Measurements from ENCODE around the gene TLX1.

GRCh38 chr10:101097881-101098280, 33.2 kb upstream of the TLX1 start:
- TF ChIP-seq HOXA7 (CRISPR knock-in tag; IDR thresholded peaks at IDR 0.05) = no peak
- TF ChIP-seq CTCF (IDR thresholded peaks at IDR 0.05) = no peak
- TF ChIP-seq, protein P1, sequence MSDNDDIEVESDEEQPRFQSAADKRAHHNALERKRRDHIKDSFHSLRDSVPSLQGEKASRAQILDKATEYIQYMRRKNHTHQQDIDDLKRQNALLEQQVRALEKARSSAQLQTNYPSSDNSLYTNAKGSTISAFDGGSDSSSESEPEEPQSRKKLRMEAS (IDR thresholded peaks at IDR 0.05) = no peak
- no peak for TF ChIP-seq NR3C1 (IDR thresholded peaks at IDR 0.05)
- no peak for TF ChIP-seq KDM5A (IDR thresholded peaks at IDR 0.05)
- no peak for TF ChIP-seq GATA3 (IDR thresholded peaks at IDR 0.05; ENCODE audit: borderline replicate concordance)
- TF ChIP-seq BHLHE40 (IDR thresholded peaks at IDR 0.05; ENCODE audit: low read depth, low read length) = no peak
- TF ChIP-seq JUN (IDR thresholded peaks at IDR 0.05) = no peak

Data from A549 (cell line).